ENCODE results near the gene SHROOM3. TPM values are rescaled to one million over a fixed set of nuclear protein-coding genes. Genes with fewer than 3 reads are reported as not detected.
"Not testable (repeated sequence)": the region's sequence is repeated elsewhere in the genome, so short reads cannot be mapped to it uniquely, and the experiment has no call there.

Gene SHROOM3
- total RNA-seq, 1 donor from 2014 or later: 6.9 TPM

- TF ChIP-seq CTCF (IDR thresholded peaks at IDR 0.05): no peak
- no peak for TF ChIP-seq POLR2AphosphoS5 (IDR thresholded peaks at IDR 0.05; ENCODE audit: insufficient read depth in 1 of 2, low read depth in 1 of 2)
- TF ChIP-seq POLR2A (IDR thresholded peaks at IDR 0.05): no peak
- no peak for DNase-seq (ENCODE audit: extremely low spot score in 2 of 2)
- H3K27ac ChIP-seq: no peak overlapping the region
- peaks cover 10% of the 10 kb centered on the region for H3K4me1 ChIP-seq
- H3K9me3 ChIP-seq: no peaks in the 10 kb centered on the region
- no peaks in the 10 kb centered on the region for H3K36me3 ChIP-seq
- no peak overlapping the region for H3K4me3 ChIP-seq
- H3K27me3 ChIP-seq: no peaks in the 10 kb centered on the region
- intact Hi-C loops (cut with DNase I): no loop called here
These were observed 170.1 kb downstream of the SHROOM3 start for GRCh38 chr4:76605099-76605563.

- Histone ChIP-seq H3K27me3 (no peaks in the 10 kb centered on the region), H3K9me3 (no peaks in the 10 kb centered on the region), H3K27ac (no peak overlapping the region), H3K4me1 (peaks cover 10% of the 10 kb centered on the region), H3K36me3 (no peaks in the 10 kb centered on the region), H3K4me3 (no peak overlapping the region)
- DNase-seq (ENCODE audit: extremely low spot score in 2 of 2): no peak
- TF ChIP-seq CTCF (IDR thresholded peaks at IDR 0.05): no peak
- TF ChIP-seq POLR2A (IDR thresholded peaks at IDR 0.05): no peak
- no peak for TF ChIP-seq POLR2AphosphoS5 (IDR thresholded peaks at IDR 0.05; ENCODE audit: insufficient read depth in 1 of 2, low read depth in 1 of 2)
- intact Hi-C loops (cut with DNase I): no loop called here
These were observed 171.7 kb downstream of the SHROOM3 start for GRCh38 chr4:76606645-76607265.

GRCh38 chr4:76607266-76607799, 172.3 kb downstream of the SHROOM3 start:
- TF ChIP-seq POLR2AphosphoS5 (IDR thresholded peaks at IDR 0.05; ENCODE audit: insufficient read depth in 1 of 2, low read depth in 1 of 2) (no peak), POLR2A (IDR thresholded peaks at IDR 0.05) (no peak), CTCF (IDR thresholded peaks at IDR 0.05) (no peak)
- intact Hi-C loops (cut with DNase I): no loop called here
- Histone ChIP-seq H3K27ac (no peak overlapping the region), H3K9me3 (no peaks in the 10 kb centered on the region), H3K4me1 (peaks cover 10% of the 10 kb centered on the region), H3K27me3 (no peaks in the 10 kb centered on the region), H3K36me3 (no peaks in the 10 kb centered on the region), H3K4me3 (no peak overlapping the region)
- DNase-seq (ENCODE audit: extremely low spot score in 2 of 2): no peak

GRCh38 chr4:76607846-76608245, 172.8 kb downstream of the SHROOM3 start:
- no peak for DNase-seq (ENCODE audit: extremely low spot score in 2 of 2)
- Histone ChIP-seq H3K4me1 (peaks cover 10% of the 10 kb centered on the region), H3K36me3 (no peaks in the 10 kb centered on the region), H3K9me3 (no peaks in the 10 kb centered on the region), H3K27ac (no peak overlapping the region), H3K27me3 (no peaks in the 10 kb centered on the region), H3K4me3 (no peak overlapping the region)
- intact Hi-C loops (cut with DNase I): no loop called here
- no peak for TF ChIP-seq CTCF (IDR thresholded peaks at IDR 0.05)
- TF ChIP-seq POLR2AphosphoS5 (IDR thresholded peaks at IDR 0.05; ENCODE audit: insufficient read depth in 1 of 2, low read depth in 1 of 2): no peak
- no peak for TF ChIP-seq POLR2A (IDR thresholded peaks at IDR 0.05)

GRCh38 chr4:76608549-76608948, 173.5 kb downstream of the SHROOM3 start:
- H3K4me3 ChIP-seq; H3K27me3 ChIP-seq; H3K9me3 ChIP-seq; DNase-seq (ENCODE audit: extremely low spot score in 2 of 2); H3K27ac ChIP-seq; H3K36me3 ChIP-seq; intact Hi-C loops (cut with DNase I): not testable (repeated sequence)
- peaks cover 10% of the 10 kb centered on the region for H3K4me1 ChIP-seq
